GM10847 (cell line): Measurements from ENCODE around the gene TRIM6.

Experiments
- POLR2A ChIP-seq: IDR thresholded peaks from 2 replicates; pipeline ENCODE4 v1.6.1; 2011; ENCODE audit not compliant: insufficient read length; ENCODE audit errors: extremely low read depth

Gene TRIM6

GRCh38 chr11:5593146-5593545, 3.3 kb upstream of the TRIM6 start:
- TF ChIP-seq POLR2A, result no peak

GRCh38 chr11:5597953-5598352, 1.5 kb downstream of the TRIM6 start:
- no peak for TF ChIP-seq POLR2A

DNA sequence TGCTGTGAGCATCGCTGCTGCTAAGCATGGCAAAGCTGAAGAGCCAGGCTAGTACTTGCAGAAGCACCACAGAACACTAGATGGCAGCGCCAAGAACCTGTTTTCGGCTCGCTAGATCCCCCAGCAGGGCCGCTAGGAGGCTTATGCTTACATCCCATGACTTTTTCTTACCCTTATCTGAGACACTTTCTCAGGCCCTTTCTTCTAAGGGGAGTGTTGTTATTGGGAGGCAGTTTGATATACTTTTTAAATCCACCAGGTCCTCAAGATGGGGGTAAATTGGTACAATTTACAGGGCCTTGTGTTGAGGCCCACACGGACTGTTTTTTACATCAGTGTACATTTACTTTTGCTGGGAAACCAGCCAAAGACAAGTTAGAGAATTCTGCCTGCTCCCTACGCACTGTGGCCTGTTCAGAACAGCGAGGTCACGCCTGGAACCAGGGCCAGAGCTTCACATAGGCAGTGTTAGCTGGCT, 4.0 kb downstream of the TRIM6 start:
- TF ChIP-seq POLR2A, result no peak

- no peak for TF ChIP-seq POLR2A
These were observed 6.9 kb downstream of the TRIM6 start for GRCh38 chr11:5603326-5603725.

GRCh38 chr11:5604896-5605295, 8.5 kb downstream of the TRIM6 start:
- TF ChIP-seq POLR2A, result no peak

DNA sequence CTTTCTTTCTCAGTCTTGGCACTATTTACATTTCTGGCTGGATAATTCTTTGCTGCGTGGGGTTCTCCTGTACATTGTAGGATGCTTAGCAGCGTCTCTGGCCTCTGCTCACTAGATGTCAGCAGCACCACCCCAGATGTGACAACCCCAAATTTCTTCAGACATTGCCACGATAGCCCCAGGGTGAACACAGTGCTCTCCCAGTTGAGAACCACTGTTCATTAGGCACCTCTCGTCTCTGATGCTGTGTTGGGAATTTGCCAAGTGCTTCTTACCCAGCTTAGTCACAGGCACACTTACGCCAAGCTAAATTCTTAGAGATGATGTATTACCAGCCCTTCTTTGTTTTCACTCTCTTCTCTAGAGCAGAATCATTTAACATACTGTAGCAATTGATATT, 9.4 kb downstream of the TRIM6 start:
- no peak for TF ChIP-seq POLR2A

GRCh38 chr11:5608808-5609207, 12.4 kb downstream of the TRIM6 start:
- TF ChIP-seq POLR2A, result no peak

DNA sequence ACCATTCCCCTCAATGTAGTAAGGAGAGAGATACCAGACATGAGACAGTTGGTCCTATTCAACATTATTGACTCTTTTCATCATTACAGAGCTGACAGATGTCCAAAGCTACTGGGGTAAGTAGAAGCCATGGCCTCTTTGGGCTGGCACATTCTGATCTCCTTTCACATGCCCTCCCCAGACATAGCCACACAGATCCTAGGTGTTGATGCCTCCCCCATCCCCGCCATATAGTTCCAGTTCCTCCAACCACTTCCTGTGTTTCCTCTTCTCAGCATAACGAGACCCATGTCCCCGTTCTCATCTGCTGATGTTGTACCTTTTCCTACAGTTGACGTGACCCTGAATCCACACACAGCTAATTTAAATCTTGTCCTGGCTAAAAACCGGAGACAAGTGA, 14.0 kb downstream of the TRIM6 start:
- no peak for TF ChIP-seq POLR2A

- no peak for TF ChIP-seq POLR2A
These were observed 15.2 kb downstream of the TRIM6 start for GRCh38 chr11:5611627-5612026.

DNA sequence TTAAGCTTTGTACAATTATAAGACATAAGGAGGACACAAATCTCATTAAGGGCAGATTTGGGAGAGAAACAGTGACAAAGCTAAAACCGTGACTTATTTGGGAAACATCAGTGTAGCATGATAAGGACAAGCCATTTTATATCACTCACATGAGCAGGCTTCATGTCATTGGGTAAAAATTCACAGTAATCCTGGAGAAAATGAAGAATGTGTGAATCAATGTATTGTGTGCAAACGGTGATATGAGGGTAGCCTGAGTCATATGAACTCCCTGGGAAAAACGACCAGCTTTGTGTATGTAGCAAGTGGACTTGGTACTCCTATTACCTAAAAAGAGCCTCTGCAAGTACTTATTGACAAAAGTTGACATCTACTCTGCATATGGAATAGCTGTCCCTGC, 22.4 kb downstream of the TRIM6 start:
- no peak for TF ChIP-seq POLR2A

DNA sequence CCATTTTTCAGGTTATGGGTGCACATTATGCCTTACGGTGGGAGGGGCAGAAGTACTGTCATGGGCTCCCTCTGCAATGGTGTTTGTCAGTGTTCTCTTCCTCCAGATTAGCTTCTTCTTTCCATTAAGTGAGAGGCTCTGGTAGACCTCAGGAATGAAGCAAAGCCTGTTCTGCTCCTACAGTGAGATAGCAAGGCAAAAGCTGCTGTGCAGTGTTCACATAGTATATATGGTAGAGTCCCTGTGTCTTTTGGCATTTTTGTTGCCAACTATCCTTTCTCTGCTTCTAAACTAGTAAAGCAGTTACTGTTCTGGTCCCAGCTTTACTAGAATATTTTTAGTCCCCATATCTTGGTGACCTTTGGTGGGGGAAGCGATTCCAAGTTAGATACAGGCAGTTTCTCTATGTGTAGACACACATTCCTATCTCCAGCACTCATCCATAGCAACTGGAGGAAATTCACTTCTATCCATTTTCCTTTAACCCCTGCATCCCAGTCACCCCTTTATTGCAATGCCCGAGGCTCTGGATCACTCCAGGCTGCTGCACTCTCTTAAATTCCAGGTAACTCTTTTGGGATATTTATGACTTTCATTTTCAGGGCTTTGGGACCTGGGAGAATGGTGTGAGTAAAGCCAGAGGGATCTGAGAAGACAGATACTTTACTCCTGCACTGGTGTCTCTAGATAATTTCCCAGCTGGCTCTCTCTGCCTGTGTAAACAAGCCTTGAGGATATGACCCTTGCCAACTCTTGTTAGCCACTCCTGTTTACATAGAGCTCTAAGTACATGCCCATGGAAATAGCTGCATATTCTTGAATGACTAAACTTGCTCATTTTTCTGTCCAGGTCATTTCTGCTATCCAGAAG, 24.4 kb downstream of the TRIM6 start:
- TF ChIP-seq POLR2A, result no peak

DNA sequence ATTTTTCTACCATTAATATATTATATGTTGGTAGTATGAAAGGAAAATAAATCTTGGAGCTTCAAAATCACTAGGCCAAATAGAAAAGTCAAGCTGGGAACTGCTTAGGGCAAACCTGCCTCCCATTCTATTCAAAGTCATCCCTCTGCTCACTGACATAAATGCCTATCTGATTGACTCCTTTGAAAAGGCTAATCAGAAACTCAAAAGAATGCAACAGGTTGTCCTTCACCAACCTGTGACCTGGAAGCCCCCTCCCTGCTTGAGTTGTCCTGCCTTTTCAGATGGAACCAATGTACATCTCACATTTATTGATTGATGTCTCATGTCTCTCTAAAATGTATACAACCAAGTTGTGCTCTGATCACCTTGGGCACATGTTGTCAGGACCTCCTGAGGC, 25.1 kb downstream of the TRIM6 start:
- no peak for TF ChIP-seq POLR2A

GRCh38 chr11:5622802-5623201, 26.4 kb downstream of the TRIM6 start:
- no peak for TF ChIP-seq POLR2A

DNA sequence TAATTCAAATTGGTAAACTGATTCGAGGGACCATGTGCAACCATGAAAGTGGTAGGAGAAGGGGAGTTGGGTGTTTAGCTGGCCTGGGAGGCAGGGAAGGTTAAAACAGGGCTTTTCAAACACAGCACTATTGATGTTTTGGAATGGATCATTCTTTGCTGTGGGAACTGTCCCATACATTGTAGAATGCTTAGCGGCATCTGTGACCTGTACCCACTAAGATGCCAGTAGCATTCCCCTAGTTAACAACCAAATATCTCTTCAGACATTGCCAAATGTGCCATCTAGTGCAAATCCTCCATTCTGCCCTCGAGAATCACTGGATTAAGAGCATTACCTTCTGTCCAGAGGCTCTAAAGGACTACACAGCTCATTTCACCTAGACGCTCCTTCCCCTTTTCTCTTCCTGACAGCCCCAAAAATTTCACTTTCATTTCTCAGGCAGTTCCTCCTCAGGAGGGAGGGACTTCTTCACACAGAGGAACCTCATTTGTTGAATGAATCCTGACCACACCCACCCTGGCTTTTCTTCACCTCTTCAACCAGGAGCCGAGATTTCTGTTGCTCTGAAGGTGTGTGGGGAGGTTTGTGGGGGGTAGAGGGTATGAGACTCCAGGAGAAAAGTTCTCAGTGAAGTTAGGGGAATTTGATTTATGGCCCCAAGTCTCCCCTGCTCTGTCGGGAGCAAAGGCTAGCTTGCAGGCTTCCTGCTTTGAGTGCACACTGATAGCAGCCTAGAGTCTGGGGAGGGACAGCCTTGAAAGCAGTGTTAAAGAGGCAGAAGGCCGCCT, 28.2 kb downstream of the TRIM6 start, which contains the start of gene TRIM34:
TRIM34 (plus strand) TSS at position 513 of the 791 bp plus-strand sequence. CDS start 7,331 bp downstream, outside the sequence.
- TF ChIP-seq POLR2A, result no peak

GRCh38 chr11:5625281-5625680, 28.8 kb downstream of the TRIM6 start:
- TF ChIP-seq POLR2A, result no peak

GRCh38 chr11:5626196-5626595, 29.8 kb downstream of the TRIM6 start:
- no peak for TF ChIP-seq POLR2A
